GM19467 (cell line): ENCODE results near the gene TAGLN2.

Source experiments
- ATAC-seq: cut with Tn5 transposase; IDR thresholded peaks from one replicate; pipeline ENCODE4 v1.9.1; 2021; ENCODE audit warnings: mild to moderate bottlenecking, moderate library complexity; ENCODE audit not compliant: unreplicated experiment

TAGLN2 gene

GRCh38 chr1:159879136-159879535, 46.2 kb downstream of the TAGLN2 start:
- ATAC-seq: no peak

DNA sequence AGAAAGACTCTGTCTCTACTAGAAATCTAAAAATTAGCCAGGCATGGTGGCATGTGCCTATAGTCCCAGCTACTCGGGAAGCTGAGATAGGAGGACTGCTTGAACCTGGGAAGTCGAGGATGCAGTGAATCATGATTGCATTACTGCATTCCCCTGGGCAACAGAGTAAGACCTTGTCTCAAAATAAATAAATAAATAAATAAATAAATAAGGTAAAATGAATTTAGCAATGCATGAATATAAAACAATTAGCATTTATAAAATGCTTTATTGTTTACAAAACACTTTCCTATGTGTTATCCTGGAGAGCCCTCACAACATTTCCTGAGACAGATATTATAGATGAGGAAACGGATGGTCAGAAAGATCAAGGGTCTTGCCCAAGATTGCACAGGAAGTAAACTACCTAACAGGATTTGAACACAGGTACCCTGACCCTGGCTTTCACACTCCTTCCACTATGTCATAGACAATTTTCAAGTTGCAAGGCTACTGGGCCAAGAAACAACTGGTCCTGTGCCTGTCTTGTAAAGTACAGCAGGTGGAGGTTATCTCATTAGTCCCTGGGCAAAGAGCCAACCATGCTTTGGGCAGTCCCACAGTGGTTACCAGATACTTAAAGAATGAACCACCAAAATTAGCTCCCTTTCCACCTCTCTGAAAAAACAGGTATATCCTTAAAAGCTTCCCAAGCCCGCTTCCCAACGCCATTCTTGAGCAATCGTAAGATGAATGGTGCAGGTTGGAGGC, 47.4 kb downstream of the TAGLN2 start:
- no peak for ATAC-seq

DNA sequence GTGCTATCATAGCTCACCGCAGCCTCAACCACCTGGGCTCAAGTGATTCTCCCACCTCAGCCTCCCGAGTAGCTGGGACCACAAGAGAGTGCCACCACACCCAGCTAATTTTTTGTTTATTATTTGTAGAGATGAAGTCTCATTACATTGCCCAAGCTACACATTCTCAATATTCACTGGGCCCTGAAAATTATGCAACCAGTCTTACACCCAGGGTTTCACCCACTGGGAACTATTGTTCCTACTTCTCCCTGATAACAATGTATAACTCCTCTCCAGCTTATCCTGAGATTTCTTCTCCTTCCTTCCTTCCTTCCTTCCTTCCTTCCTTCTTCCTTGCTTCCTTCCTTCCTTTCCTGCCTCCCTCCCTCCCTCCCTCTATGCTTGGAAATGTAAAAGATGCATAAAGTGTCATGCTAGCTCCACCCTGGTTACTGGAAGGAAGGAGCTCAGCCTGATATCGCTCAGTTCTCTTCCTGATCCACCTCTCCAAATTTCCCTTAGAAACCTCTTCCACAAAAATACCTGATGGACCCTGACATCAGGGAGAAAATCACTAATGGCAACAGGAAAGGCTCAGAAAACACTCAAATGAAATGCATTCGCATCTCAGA, 51.7 kb downstream of the TAGLN2 start:
- ATAC-seq: no peak

- ATAC-seq: no peak
Measured at GRCh38 chr1:159872891-159873290, 52.4 kb downstream of the TAGLN2 start.

DNA sequence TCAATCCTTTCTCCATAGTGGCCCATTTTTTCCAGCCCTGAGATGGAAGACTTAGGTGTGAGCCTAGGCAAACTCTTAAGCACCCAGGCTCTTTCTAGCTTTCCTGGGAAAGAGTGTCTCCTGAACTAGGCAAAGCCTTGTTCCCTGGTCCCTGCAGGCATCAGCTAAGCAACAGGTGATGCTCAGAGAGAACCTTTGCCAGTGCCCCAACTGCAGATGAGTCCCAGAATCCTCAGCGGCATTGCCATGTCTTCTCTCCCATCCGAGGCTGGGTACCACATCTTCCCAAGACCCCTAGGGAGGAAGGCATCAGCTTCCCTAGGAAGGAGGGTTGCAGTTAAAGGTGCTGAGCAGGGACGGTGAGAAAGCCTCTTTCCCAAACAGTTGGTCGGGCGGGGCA, 54.6 kb downstream of the TAGLN2 start:
- ATAC-seq: no peak

DNA sequence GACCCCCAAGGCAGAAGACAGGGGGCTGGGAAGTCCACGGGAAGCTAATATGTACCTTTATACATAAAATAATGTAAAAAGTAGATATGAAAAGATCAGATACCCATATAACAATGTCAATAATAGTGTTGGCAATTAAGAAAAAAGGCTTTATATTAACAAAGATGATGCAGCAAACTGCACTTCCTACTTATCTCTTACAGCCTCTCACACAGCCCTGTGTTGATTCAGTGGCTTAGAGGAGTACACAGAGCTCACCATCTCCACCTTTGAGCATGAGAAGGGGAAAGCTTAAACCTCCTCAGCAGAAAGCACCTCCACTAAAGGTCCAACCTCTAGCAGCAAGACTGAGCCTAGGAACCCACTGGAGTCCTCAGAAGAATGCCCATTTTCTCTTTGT, 55.7 kb downstream of the TAGLN2 start:
- no peak for ATAC-seq

- no peak for ATAC-seq
Measured at GRCh38 chr1:159869173-159869572, 56.1 kb downstream of the TAGLN2 start.

DNA sequence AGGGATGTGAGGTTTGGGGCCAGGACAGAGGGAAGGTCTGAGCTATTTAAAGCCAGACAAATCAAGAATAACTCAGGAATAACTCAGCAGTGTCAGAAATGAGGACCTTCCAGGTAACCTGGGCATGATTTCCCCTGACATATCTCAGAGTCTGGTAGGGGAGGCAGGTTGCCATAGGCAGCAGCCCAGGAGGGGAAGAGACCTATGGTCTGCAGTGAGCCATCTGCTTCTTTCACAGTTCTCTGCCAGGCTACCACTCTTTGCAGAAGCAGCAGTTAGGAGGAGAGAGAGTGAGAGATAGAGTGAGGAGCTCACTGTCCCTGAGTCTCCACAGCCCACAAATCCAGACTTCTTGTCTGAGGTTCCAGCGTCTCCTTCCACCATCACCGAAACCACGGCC, 56.5 kb downstream of the TAGLN2 start:
- no peak for ATAC-seq
